ENCODE measurements around the gene DSCAML1.

DNA sequence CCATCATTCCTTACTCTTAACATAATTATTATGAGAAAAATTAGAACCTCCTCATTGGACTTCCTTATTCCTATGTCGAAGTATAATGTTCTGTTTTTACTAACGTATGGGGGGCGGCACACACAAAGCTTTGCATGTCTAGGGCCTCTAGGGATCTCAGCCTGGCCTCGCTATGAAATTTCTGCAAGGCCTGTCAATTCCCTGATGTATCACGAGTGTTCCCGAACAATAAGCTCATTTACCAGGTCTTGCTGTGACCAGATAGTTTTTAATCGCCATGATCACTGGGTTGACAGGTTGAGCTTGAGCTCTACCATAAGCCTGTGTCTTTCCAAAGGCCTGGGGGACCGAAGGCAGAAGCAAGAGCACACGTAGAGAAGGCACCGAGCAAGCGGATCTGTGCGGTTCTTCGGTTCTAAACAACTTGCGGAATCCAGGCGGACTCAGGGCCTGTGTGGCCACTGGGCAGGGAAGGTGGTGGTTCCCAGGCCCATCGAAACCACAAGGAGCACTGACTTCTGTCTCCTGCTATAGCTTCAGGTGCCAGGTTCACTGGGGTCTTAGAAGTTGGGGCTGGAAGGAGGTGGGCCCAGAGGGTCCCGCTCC is 37.9 kb upstream of the DSCAML1 start:
- TF ChIP-seq, protein P1, sequence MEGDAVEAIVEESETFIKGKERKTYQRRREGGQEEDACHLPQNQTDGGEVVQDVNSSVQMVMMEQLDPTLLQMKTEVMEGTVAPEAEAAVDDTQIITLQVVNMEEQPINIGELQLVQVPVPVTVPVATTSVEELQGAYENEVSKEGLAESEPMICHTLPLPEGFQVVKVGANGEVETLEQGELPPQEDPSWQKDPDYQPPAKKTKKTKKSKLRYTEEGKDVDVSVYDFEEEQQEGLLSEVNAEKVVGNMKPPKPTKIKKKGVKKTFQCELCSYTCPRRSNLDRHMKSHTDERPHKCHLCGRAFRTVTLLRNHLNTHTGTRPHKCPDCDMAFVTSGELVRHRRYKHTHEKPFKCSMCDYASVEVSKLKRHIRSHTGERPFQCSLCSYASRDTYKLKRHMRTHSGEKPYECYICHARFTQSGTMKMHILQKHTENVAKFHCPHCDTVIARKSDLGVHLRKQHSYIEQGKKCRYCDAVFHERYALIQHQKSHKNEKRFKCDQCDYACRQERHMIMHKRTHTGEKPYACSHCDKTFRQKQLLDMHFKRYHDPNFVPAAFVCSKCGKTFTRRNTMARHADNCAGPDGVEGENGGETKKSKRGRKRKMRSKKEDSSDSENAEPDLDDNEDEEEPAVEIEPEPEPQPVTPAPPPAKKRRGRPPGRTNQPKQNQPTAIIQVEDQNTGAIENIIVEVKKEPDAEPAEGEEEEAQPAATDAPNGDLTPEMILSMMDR (conservative IDR thresholded peaks at IDR 0.05; ENCODE audit: low read depth, low read length) = no peak
- no peak for TF ChIP-seq EZH2phosphoT487 (IDR thresholded peaks at IDR 0.05; ENCODE audit: borderline replicate concordance, low read length)
